HG02884 (cell line): ENCODE measurements around the gene DNM1.
"Not testable (repeated sequence)": the region's sequence is repeated elsewhere in the genome, so short reads cannot be mapped to it uniquely, and the experiment has no call there.

Experiments
- ATAC-seq: cut with Tn5 transposase; IDR thresholded peaks from one replicate; pipeline ENCODE4 v1.9.1; 2021; ENCODE audit warnings: mild to moderate bottlenecking, moderate library complexity; ENCODE audit not compliant: unreplicated experiment

Gene DNM1

GRCh38 chr9:128175726-128176125 is 27.5 kb upstream of the DNM1 start:
- ATAC-seq: no peak

GRCh38 chr9:128178806-128179431 is 24.3 kb upstream of the DNM1 start:
- no peak for ATAC-seq

DNA sequence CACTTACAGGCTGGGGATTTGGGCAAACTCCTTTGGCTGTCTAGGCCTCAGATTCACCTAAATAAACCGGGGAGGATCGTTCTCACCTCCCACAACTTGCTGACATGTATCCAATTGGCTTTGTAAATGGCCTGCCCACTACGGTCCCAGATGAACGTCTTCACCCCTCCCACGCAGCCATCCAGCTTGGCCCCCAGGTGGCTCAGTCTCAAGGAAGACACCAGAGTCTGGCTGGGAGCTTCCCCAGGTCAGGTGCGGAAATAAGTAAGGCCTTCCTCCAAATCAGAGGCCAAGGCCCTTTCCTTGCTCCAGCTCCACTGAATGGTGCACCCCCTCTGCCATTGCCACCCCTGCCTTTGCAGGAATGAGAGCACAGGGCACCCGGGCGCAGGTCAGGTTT is 23.2 kb upstream of the DNM1 start:
- no peak for ATAC-seq

- no peak for ATAC-seq
These were observed 22.7 kb upstream of the DNM1 start for GRCh38 chr9:128180447-128180846.

DNA sequence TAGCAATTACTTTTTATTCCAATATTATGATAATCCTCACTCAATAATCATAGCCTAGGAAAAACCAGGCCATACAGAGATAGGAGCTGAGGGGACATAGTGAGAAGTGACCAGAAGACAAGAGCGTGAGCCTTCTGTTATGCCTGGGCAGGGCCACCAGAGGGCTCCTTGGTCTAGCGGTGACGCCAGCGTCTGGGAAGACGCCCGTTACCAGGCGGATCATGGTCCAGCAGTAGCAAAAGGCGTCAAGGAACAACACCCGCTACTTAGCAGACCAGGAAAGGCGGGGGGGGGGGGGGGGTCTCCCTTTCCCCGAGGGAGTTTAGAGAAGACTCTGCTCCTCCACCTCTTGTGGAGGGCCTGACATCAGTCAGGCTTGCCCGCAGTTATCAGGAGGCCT is 21.7 kb upstream of the DNM1 start:
- ATAC-seq: not testable (repeated sequence)

GRCh38 chr9:128182893-128183588 is 20.1 kb upstream of the DNM1 start:
- ATAC-seq: no peak

DNA sequence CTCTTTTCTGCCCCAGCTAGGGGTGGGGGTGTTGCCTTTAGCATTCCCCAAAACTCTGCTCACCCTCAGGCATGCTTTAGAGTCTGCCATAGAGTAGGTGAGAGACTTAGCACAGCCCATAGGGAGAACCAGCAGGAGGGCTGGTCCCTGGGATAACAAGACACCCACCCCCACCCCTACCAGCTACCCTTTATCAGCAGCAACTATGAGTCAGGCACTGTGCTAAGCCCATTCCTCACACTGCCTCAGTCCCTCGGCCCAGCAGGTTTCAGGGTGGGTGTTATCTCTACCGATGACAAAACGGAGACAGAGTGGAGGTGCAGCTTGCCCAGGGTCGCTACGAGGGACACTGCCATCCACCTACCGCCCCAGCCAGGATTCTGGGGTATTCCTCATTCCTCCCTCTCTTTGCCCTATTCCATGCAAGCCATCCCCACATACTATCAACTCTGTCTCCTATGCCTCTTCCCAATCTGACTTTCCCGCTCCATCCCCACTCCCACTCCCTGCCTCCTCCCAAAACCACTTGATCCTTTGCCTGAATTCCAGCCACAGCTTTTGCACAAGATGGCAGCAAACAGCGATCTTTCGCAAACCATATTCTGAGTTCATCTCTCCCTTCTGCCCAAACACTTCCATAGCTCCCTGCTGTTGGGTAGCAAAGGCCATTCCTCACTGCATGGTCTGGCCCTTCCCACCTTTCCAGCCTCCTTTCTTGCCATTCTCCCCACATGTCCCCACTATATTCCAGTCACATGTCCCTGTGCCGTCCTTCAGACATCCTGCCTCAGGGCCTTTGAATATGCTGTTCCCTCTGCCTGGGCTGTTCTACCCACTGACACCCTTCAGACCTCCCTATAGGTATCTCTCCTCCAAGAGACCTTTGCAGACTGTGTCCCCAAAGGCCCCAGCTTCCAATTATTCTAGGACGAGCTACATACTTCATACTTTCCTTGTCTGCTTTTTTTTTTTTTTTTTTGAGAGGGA is 16.9 kb upstream of the DNM1 start:
- no peak for ATAC-seq

DNA sequence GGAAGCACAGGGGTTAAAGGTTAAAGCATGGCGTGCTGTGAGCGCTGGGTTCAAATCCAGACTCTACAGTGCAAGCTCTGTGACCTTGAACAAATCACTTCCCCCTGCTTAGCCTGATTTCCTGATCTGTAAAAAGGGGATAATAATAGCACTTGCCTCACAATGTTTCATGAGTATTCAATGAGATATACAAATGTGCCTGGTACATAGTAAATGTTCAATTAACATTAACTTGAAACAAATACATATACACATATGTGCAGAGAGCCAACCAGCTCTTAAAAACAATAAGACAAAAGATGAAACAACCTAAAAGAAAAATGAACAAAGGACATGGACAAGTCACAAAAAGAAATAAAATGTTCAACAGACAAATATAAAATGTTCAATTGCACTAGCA is 15.8 kb upstream of the DNM1 start:
- ATAC-seq: no peak

DNA sequence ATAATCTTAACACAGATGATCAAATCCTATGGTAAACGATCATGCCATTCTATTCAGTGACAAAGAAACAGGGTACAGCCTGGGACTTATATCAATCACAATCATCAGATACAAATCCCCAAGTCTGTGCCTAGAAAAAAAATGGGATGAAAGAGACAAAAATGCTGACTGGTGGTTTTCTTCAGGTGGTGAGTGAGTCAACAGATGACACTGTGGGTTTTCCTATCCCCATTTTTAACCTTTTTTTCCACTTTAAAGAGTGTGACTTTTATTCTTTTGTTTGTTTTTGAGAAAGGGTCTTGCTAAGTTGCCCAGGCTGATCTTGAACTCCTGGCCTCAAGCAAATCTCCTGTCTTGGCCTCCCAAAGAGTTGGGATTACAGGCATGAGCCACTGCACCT is 15.0 kb upstream of the DNM1 start:
- ATAC-seq: no peak

DNA sequence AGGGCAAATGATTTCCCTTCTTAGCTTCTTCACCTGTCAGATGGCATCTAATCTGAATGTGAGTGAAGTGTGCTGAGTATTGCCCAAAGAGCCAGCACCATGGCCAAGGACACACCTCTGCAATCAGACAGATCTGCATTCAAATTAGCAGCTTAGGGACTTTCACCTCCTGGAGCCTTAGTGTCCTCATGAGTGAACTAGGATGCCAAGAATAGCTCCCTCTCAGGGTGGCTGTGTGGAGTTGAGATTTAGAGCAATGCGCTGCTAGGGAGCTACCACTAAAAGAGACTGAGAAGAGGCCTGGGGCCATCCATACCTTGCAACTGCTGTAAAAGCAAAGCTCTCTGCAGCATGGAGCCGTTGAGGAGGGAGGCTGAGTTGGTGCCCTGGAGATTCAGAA is 13.2 kb upstream of the DNM1 start:
- ATAC-seq: no peak

GRCh38 chr9:128190516-128191405 is 12.4 kb upstream of the DNM1 start:
- peak; percentile 20 for ATAC-seq

DNA sequence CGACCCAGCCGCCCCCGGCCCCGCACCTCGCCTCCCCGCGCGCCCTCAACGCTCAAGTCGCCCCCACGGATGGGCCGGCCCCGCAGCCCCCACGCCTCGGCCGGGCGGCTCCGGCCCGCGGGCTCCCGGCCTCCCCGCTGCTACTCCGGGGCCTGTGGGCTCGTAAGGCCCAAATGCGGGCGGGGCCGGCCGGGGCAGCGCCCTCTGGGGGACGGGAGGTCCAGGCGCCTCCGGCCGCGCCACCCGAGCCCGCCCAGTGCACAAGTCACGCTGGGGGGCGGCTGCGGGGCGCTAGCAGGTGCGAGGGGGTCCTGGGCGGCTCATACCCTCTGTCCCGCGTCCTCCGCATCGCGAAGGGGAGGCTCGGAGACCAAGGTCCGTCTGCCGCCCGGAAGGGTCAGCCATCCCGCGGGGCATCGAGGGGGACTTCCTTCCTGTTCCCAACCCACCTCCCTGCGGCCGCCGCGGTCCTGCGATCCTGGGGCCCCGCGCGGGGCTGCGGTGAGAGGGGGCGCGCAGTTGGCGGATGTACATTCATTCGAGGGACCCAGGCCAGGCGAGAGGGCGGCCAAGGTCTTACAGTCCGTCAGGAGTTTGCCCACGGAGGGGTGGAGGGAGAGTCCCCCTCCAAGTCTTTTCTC is 11.7 kb upstream of the DNM1 start, which contains the start of gene CIZ1:
Gene CIZ1 (minus strand): TSS at position 167 of the 641 bp plus-strand sequence. CDS start 715 bp downstream, outside the sequence.
- ATAC-seq: peak; percentile 73

GRCh38 chr9:128192601-128193371 is 10.4 kb upstream of the DNM1 start:
- ATAC-seq: no peak

- ATAC-seq: no peak
These were observed 9.6 kb upstream of the DNM1 start for GRCh38 chr9:128193469-128194096.

GRCh38 chr9:128201441-128202369 is 1.5 kb upstream of the DNM1 start:
- ATAC-seq: no peak

DNA sequence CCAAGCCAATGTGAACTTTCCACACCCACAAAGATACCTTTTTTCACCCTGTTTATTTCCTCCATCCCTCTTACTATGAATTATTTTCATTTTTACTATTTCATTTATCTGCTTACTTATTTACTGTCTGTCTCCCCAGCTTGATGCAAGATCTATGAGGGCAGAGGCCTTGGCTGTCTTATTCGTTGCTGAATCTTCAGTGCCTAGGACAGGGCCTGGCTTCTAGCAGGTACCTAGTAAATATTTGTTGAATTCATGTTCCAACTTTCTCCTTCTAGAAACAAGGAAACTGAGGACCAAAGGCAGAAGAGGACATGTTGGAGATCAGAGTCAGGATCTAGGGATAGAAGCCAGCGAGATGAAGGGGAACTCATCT is 543 bp upstream of the DNM1 start:
- ATAC-seq: no peak

GRCh38 chr9:128203707-128204551 is 750 bp downstream of the DNM1 start:
- no peak for ATAC-seq
